GM13976 (cell line): ENCODE results near the gene CCDC86.
A peak's percentile ranks its signal among the peaks of the same experiment; 100 is the strongest.

ENCODE experiments used
- DNase-seq: peaks from one replicate; pipeline ENCODE4 v3.0.0; 2012; ENCODE audit warnings: low spot score
- CTCF ChIP-seq: IDR thresholded peaks from 2 replicates; pipeline ENCODE4 v1.5.1; 2012; ENCODE audit warnings: borderline replicate concordance, mild to moderate bottlenecking; ENCODE audit not compliant: insufficient read depth; ENCODE audit errors: extremely low read depth, missing control alignments, control extremely low read depth
- in situ Hi-C: fragments of 300-500 bp; cut with MboI; formaldehyde crosslinking; loops from one replicate; pipeline ENCODE4 v1.12.0; 2022; ENCODE audit warnings: low sequenced_read_pairs, mixed read lengths, inconsistent platforms; ENCODE audit not compliant: unreplicated experiment

The CCDC86 gene

GRCh38 chr11:60879971-60880588, 38.2 kb downstream of the CCDC86 start:
- TF ChIP-seq CTCF, result no peak
- in situ Hi-C loops, result no loop called here
- DNase-seq, result no peak

GRCh38 chr11:60880643-60881282, 38.9 kb downstream of the CCDC86 start:
- TF ChIP-seq CTCF, result no peak
- DNase-seq, result no peak
- in situ Hi-C loops, result no loop called here

GRCh38 chr11:60887556-60887955, 45.6 kb downstream of the CCDC86 start:
- TF ChIP-seq CTCF, result peak; percentile 32
- peak; percentile 48 for DNase-seq
- in situ Hi-C loops, result no loop called here

- no peak for TF ChIP-seq CTCF
- DNase-seq, result no peak
- in situ Hi-C loops, result loop anchor here (10.0 kb wide), 2 partner anchors 55 to 115 kb away; no protein-coding TSS in a partner anchor
Measured at GRCh38 chr11:60889869-60890311, 48.0 kb downstream of the CCDC86 start.

GRCh38 chr11:60890696-60891095, 48.8 kb downstream of the CCDC86 start:
- TF ChIP-seq CTCF, result no peak
- no peak for DNase-seq
- in situ Hi-C loops, result loop anchor here (10.0 kb wide), 2 partner anchors 56 to 116 kb away; no protein-coding TSS in a partner anchor

GRCh38 chr11:60891103-60891741, 49.3 kb downstream of the CCDC86 start:
- TF ChIP-seq CTCF, result no peak
- in situ Hi-C loops, result loop anchor here (10.0 kb wide), 2 partner anchors 56 to 116 kb away; no protein-coding TSS in a partner anchor
- no peak for DNase-seq
